Duodenal mucosa (tissue), 2 donors: ENCODE data around the gene PDLIM5.
"Not testable (repeated sequence)": the region's sequence is repeated elsewhere in the genome, so short reads cannot be mapped to it uniquely, and the experiment has no call there.

ENCODE experiments used
- H3K27ac ChIP-seq: one replicate; pipeline ENCODE4 v1.7.0; 2013; ENCODE audit warnings: low read depth, low read length
- H3K27me3 ChIP-seq, 2 donors: one replicate each; pipeline ENCODE4 v1.7.0; 2013; ENCODE audit warnings: low read length in 2 of 2, control low read depth in 1 of 2; ENCODE audit not compliant: insufficient read depth in 2 of 2, control insufficient read depth in 1 of 2
- H3K36me3 ChIP-seq, 2 donors: one replicate each; pipeline ENCODE4 v1.7.0; 2013; ENCODE audit warnings: low read length in 2 of 2, control low read depth in 1 of 2; ENCODE audit not compliant: insufficient read depth in 2 of 2, control insufficient read depth in 1 of 2
- H3K4me1 ChIP-seq, 2 donors: one replicate each; pipeline ENCODE4 v1.7.0; 2013; ENCODE audit warnings: low read length in 2 of 2, control low read depth in 1 of 2; ENCODE audit not compliant: insufficient read depth in 2 of 2, control insufficient read depth in 1 of 2
- H3K4me3 ChIP-seq, 2 donors: one replicate each; pipeline ENCODE4 v1.7.0; 2013; ENCODE audit warnings: low read length in 2 of 2, low read depth in 1 of 2
- H3K9ac ChIP-seq, 2 donors: one replicate each; pipeline ENCODE4 v1.7.0; 2013; ENCODE audit warnings: low read length in 2 of 2, low read depth in 1 of 2
- H3K9me3 ChIP-seq, 2 donors: one replicate each; pipeline ENCODE4 v1.7.0; 2013; ENCODE audit warnings: low read length in 2 of 2, control low read depth in 1 of 2; ENCODE audit not compliant: control insufficient read depth in 1 of 2

Gene PDLIM5

GRCh38 chr4:94603170-94603747 lies 151.5 kb downstream of the PDLIM5 start:
- Histone ChIP-seq H3K36me3 (peaks cover 3 to 4% of the 10 kb centered on the region in 2 donors), H3K27me3 (no peaks in the 10 kb centered on the region), H3K9me3 (no peaks in the 10 kb centered on the region), H3K9ac (no peak overlapping the region), H3K4me3 (no peak overlapping the region), H3K27ac (no peak overlapping the region), H3K4me1 (no peaks in the 10 kb centered on the region)

GRCh38 chr4:94605241-94605805 lies 153.6 kb downstream of the PDLIM5 start:
- no peak overlapping the region for H3K9ac ChIP-seq
- no peak overlapping the region for H3K27ac ChIP-seq
- no peaks in the 10 kb centered on the region for H3K27me3 ChIP-seq
- no peaks in the 10 kb centered on the region for H3K4me1 ChIP-seq
- H3K36me3 ChIP-seq: peaks cover 0 to 7% of the 10 kb centered on the region in 2 donors
- H3K9me3 ChIP-seq: no peaks in the 10 kb centered on the region
- H3K4me3 ChIP-seq: no peak overlapping the region

GRCh38 chr4:94610145-94610544 lies 158.4 kb downstream of the PDLIM5 start:
- Histone ChIP-seq H3K9me3 (no peaks in the 10 kb centered on the region), H3K9ac (no peak overlapping the region), H3K27ac (no peak overlapping the region), H3K27me3 (no peaks in the 10 kb centered on the region), H3K36me3 (peaks cover 0 to 7% of the 10 kb centered on the region in 2 donors), H3K4me1 (no peaks in the 10 kb centered on the region), H3K4me3 (no peak overlapping the region)

- H3K4me3 ChIP-seq: no peak overlapping the region
- no peaks in the 10 kb centered on the region for H3K27me3 ChIP-seq
- H3K9me3 ChIP-seq: no peaks in the 10 kb centered on the region
- H3K36me3 ChIP-seq: peaks cover 0 to 11% of the 10 kb centered on the region in 2 donors
- H3K27ac ChIP-seq: no peak overlapping the region
- H3K9ac ChIP-seq: no peak overlapping the region
- no peaks in the 10 kb centered on the region for H3K4me1 ChIP-seq
Observed at GRCh38 chr4:94613248-94613647, 161.5 kb downstream of the PDLIM5 start.

GRCh38 chr4:94615451-94615850 lies 163.7 kb downstream of the PDLIM5 start:
- no peak overlapping the region for H3K9ac ChIP-seq
- no peaks in the 10 kb centered on the region for H3K9me3 ChIP-seq
- H3K4me1 ChIP-seq: no peaks in the 10 kb centered on the region
- H3K36me3 ChIP-seq: peaks cover 3 to 23% of the 10 kb centered on the region in 2 donors
- H3K27me3 ChIP-seq: no peaks in the 10 kb centered on the region
- H3K4me3 ChIP-seq: no peak overlapping the region
- no peak overlapping the region for H3K27ac ChIP-seq

- H3K9me3 ChIP-seq: no peaks in the 10 kb centered on the region
- no peak overlapping the region for H3K27ac ChIP-seq
- H3K27me3 ChIP-seq: no peaks in the 10 kb centered on the region
- H3K9ac ChIP-seq: no peak overlapping the region
- no peaks in the 10 kb centered on the region for H3K4me1 ChIP-seq
- peaks cover 3 to 39% of the 10 kb centered on the region in 2 donors for H3K36me3 ChIP-seq
- no peak overlapping the region for H3K4me3 ChIP-seq
Observed at GRCh38 chr4:94621491-94622080, 169.8 kb downstream of the PDLIM5 start.

- Histone ChIP-seq H3K4me3 (no peak overlapping the region), H3K27me3 (no peaks in the 10 kb centered on the region), H3K4me1 (no peaks in the 10 kb centered on the region), H3K36me3 (peaks cover 5 to 34% of the 10 kb centered on the region in 2 donors), H3K9ac (no peak overlapping the region), H3K27ac (no peak overlapping the region), H3K9me3 (no peaks in the 10 kb centered on the region)
Observed at GRCh38 chr4:94623126-94623911, 171.6 kb downstream of the PDLIM5 start.

GRCh38 chr4:94626942-94627341 lies 175.2 kb downstream of the PDLIM5 start:
- Histone ChIP-seq H3K27me3 (no peaks in the 10 kb centered on the region), H3K4me3 (no peak overlapping the region), H3K9me3 (no peaks in the 10 kb centered on the region), H3K4me1 (no peaks in the 10 kb centered on the region), H3K9ac (no peak overlapping the region), H3K36me3 (peaks cover 2 to 21% of the 10 kb centered on the region in 2 donors), H3K27ac (no peak overlapping the region)

GRCh38 chr4:94629058-94629457 lies 177.3 kb downstream of the PDLIM5 start:
- H3K27ac ChIP-seq, H3K9ac ChIP-seq, H3K4me3 ChIP-seq, H3K27me3 ChIP-seq, H3K9me3 ChIP-seq, H3K4me1 ChIP-seq: not testable (repeated sequence)
- H3K36me3 ChIP-seq: peaks cover 2 to 14% of the 10 kb centered on the region in 2 donors

- no peak overlapping the region for H3K27ac ChIP-seq
- H3K27me3 ChIP-seq: no peaks in the 10 kb centered on the region
- H3K9me3 ChIP-seq: no peaks in the 10 kb centered on the region
- H3K4me1 ChIP-seq: no peaks in the 10 kb centered on the region
- H3K4me3 ChIP-seq: no peak overlapping the region
- no peak overlapping the region for H3K9ac ChIP-seq
- H3K36me3 ChIP-seq: peaks cover 2 to 12% of the 10 kb centered on the region in 2 donors
Observed at GRCh38 chr4:94629837-94630236, 178.1 kb downstream of the PDLIM5 start.
